ENCODE data around the gene WWC2. TPM values are rescaled to one million over a fixed set of nuclear protein-coding genes. Genes with fewer than 3 reads are reported as not detected.

Gene WWC2
- total RNA-seq, 1 donor from 2014 or later: 142 TPM

GRCh38 chr4:183276106-183276505 lies 177.0 kb downstream of the WWC2 start:
- DNase-seq (no peak), ATAC-seq (no peak)
- Histone ChIP-seq H3K27ac (no peak overlapping the region), H3K9me3 (peaks cover 5% of the 10 kb centered on the region), H3K36me3 (peaks cover 32% of the 10 kb centered on the region), H3K4me1 (no peaks in the 10 kb centered on the region), H3K4me3 (no peak overlapping the region), H3K27me3 (no peaks in the 10 kb centered on the region)
- TF ChIP-seq CTCF (IDR thresholded peaks at IDR 0.05): no peak
- intact Hi-C loops (cut with DNase I): no loop called here

GRCh38 chr4:183284258-183284785 lies 185.3 kb downstream of the WWC2 start:
- Histone ChIP-seq H3K27ac (no peak overlapping the region), H3K4me3 (no peak overlapping the region), H3K36me3 (peaks cover 72% of the 10 kb centered on the region), H3K9me3 (no peaks in the 10 kb centered on the region), H3K27me3 (no peaks in the 10 kb centered on the region), H3K4me1 (no peaks in the 10 kb centered on the region)
- no peak for TF ChIP-seq CTCF (IDR thresholded peaks at IDR 0.05)
- intact Hi-C loops (cut with DNase I): no loop called here
- ATAC-seq (no peak), DNase-seq (no peak)

DNA sequence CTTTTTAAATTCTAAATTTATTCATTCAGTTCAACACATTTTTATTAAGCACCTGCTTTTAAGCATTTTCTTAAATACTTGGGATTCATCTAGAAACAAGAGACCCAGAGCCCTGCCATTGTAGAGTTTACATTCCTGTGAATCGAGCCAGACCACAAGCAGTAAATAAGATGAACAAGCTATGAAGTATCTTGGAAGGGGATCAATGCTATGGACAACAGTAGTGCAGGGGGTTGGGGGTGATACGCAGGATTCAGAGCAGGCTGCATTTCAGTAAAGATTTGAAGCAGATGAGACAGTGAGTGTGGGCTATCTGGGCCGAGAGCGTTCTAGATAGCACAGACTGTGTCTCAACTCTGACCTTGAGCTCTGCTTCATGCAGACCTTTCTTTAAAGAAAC lies 185.9 kb downstream of the WWC2 start:
- Histone ChIP-seq H3K36me3 (peaks cover 78% of the 10 kb centered on the region), H3K27ac (no peak overlapping the region), H3K9me3 (no peaks in the 10 kb centered on the region), H3K4me1 (no peaks in the 10 kb centered on the region), H3K27me3 (no peaks in the 10 kb centered on the region), H3K4me3 (no peak overlapping the region)
- DNase-seq: no peak
- no peak for TF ChIP-seq CTCF (IDR thresholded peaks at IDR 0.05)
- intact Hi-C loops (cut with DNase I): no loop called here
- ATAC-seq: no peak

GRCh38 chr4:183285886-183286285 lies 186.8 kb downstream of the WWC2 start:
- Histone ChIP-seq H3K4me1 (no peaks in the 10 kb centered on the region), H3K4me3 (no peak overlapping the region), H3K36me3 (peaks cover 82% of the 10 kb centered on the region), H3K9me3 (no peaks in the 10 kb centered on the region), H3K27me3 (no peaks in the 10 kb centered on the region), H3K27ac (no peak overlapping the region)
- no peak for TF ChIP-seq CTCF (IDR thresholded peaks at IDR 0.05)
- intact Hi-C loops (cut with DNase I): no loop called here
- DNase-seq (no peak), ATAC-seq (no peak)

GRCh38 chr4:183286590-183287308 lies 187.7 kb downstream of the WWC2 start:
- no peaks in the 10 kb centered on the region for H3K9me3 ChIP-seq
- no peak for TF ChIP-seq CTCF (IDR thresholded peaks at IDR 0.05)
- peaks cover 77% of the 10 kb centered on the region for H3K36me3 ChIP-seq
- ATAC-seq (peak; percentile 28), DNase-seq (no peak)
- H3K4me3 ChIP-seq: no peak overlapping the region
- intact Hi-C loops (cut with DNase I): no loop called here
- H3K27me3 ChIP-seq: no peaks in the 10 kb centered on the region
- no peak overlapping the region for H3K27ac ChIP-seq
- no peaks in the 10 kb centered on the region for H3K4me1 ChIP-seq
